GM18870 (cell line): Measurements from ENCODE around the gene C17orf50.

Source experiments
- ATAC-seq: cut with Tn5 transposase; IDR thresholded peaks from one replicate; pipeline ENCODE4 v1.9.1; 2021; ENCODE audit warnings: moderate library complexity; ENCODE audit not compliant: unreplicated experiment

The C17orf50 gene

DNA sequence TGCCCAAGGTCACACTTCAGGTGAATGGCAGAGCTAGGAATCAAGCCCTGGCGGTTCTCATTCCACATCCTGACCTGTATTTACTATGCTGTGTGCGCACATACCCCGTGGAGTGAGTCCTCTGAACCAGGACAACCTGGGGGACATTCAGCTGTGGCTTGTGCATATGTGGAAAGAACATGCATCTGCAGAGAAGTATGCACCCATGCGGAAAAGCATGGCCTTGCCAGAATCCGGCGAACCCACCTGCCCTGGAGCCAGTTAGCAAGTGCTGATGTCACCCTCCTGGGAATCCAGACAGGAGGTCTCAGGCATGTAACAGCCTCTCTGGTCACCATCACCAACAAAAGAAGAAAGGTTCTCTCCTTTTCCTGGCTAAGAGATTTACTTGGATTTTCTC, 27.3 kb upstream of the C17orf50 start:
- ATAC-seq, result no peak

DNA sequence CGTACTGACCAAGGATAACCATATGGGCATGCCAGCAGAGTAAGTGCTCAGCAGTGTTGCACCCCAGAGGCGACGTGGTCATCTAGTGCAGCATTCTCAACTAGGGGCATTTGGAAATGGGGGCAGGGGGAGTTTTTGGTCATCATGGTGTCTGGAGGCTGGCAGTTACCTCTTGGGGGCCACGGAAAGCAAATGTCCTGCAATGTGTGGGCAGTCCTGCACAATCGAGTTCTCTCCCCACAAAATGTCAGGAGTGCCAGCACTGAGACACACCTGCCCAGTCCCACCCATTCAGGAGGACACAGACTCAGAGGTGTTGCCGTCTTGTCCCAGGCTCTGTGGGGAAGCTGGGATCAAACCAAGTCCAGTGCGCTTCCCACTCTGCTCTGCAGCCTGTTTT, 26.3 kb upstream of the C17orf50 start:
- ATAC-seq, result no peak

DNA sequence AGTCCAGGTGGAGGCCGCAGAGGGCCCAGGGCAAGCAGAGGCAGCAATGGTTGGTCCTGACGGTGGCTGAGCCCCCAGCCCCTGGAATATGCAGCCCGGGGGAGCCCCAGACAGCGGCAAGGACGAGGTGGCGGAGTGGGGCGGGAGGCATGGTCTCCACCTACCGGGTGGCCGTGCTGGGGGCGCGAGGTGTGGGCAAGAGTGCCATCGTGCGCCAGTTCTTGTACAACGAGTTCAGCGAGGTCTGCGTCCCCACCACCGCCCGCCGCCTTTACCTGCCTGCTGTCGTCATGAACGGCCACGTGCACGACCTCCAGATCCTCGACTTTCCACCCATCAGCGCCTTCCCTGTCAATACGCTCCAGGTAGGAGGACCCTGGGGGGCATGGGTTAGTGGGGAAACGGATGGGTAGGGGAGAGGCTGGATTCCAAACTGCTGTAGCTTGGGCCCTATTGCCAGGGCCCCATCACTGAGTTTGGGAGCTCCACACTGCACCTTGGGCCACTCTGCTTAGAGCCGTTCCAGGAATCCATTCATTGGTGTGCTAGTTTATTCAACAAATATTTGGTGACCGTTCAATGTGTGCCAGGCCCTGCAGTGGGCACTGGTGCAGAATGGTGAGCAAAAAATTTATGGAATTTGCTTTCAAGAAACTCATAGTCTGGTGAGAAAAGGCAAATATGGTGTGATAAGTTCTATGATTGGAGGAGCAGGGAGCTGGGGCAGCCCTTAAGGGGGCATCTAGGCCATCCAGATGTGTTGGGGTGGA, 25.5 kb upstream of the C17orf50 start:
- ATAC-seq, result no peak

DNA sequence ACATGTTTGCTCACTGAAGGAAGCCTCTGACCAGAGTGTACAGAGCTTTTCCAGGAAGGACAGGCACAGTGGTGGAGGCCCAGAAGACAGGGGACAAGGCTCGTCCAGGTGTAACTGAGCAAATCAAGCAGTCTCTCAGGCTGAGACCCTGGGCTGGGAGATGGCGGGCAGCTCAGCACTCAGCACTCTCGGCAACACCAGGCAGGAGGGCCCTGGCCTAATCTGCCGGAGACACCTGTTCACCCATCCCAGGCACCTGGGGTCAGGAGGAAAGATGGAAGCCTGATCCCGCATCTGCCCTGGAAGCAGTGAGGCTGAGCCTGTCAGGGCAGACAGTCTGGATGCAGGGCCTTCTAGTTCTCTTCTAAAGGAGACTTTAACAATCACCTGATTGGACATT, 24.5 kb upstream of the C17orf50 start:
- no peak for ATAC-seq

DNA sequence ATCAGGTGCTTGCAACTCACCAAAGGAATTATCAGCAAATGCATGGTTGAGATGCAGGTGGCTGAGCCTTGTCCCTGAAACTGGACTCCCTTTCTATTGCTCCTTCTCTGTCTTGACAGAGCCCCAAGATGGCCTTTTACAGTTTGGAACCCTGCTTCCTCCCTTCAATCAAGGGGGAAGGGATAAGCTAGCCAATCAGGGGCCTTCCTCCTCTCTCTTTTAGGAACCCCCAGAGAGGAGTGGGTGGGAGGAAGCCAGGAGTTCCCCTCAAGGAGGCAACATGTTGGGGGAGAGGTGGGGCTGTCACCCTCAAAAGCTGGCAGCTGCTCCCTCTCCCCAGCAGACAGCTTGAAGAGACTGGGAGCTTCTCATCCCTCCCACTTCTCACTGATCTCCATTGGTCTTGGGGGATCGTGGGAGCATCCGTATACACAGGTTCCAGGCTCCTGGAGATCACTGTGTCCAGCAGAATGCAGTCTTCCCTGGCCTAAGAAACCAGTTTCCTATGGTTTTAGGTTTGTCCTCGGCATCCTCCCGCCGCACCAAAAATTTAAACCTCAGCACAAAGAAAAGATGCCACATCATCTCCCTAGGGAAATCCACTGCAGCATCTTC, 22.1 kb upstream of the C17orf50 start:
- no peak for ATAC-seq

DNA sequence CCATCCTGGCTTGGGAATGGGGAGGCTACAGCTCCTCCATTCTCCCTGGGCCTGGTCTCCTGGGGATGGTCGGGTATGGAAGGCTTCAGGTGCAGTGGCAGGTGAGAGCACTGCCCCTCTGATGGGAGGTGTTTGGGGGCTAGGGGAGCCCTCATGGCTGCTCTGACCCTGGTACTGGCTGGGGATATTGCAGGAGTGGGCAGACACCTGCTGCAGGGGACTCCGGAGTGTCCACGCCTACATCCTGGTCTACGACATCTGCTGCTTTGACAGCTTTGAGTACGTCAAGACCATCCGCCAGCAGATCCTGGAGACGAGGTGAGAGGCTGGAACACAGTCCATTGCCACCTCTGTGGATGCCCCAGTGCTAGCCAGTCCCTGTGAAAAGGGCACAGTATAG, 20.5 kb upstream of the C17orf50 start:
- ATAC-seq, result no peak

DNA sequence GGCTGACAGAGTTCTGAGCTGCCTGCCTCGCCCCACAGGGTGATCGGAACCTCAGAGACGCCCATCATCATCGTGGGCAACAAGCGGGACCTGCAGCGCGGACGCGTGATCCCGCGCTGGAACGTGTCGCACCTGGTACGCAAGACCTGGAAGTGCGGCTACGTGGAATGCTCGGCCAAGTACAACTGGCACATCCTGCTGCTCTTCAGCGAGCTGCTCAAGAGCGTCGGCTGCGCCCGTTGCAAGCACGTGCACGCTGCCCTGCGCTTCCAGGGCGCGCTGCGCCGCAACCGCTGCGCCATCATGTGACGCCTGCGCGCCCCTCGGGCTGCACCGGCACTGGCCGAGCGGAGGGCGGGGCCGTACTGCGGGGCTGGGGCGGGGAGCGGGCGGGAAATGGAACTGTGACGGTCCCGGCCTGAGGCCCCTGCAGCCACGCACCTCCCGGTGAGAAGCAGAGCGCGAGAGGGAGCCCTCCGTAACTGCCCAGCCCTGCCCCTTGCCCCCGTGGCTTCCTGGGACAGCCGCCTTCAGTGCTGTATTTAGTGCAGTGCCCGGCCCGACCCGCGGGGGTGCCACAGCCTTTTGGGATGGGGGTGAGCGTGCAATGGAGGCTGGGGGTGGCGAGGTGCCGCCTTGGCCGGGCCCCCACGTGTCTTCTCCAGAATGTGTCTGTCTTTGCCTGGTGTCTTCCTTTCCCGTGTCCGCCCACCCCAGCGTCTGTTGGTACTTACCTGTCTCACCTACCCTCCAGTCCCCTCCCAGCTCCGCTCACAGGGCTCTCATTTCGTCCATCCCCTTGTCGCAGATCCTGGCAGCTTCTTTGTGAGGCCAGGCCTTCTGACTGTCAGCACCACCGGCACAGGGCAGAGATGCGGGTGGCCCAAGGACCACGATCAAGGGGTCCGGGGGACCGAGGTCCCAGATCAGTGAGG, 19.4 kb upstream of the C17orf50 start:
- no peak for ATAC-seq

DNA sequence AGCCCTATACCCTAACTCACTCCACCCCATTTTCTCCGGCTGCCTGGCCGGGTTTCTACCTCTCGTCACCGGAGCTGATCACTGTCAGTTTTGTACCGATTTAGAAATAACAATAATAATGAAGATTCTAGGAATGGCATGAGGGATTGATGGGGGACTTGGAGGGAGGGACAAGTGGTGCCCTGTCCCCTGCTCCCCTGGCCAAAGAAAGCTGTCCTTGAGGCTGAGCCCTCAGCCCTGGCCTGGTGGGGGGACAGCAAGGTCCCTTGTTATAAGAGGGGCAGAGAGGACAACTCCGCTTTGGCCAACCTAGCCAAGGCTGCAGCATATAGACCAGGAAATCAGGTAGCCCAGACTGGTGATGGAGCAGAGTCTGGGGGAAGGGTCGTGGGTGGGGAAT, 18.2 kb upstream of the C17orf50 start:
- ATAC-seq, result no peak

DNA sequence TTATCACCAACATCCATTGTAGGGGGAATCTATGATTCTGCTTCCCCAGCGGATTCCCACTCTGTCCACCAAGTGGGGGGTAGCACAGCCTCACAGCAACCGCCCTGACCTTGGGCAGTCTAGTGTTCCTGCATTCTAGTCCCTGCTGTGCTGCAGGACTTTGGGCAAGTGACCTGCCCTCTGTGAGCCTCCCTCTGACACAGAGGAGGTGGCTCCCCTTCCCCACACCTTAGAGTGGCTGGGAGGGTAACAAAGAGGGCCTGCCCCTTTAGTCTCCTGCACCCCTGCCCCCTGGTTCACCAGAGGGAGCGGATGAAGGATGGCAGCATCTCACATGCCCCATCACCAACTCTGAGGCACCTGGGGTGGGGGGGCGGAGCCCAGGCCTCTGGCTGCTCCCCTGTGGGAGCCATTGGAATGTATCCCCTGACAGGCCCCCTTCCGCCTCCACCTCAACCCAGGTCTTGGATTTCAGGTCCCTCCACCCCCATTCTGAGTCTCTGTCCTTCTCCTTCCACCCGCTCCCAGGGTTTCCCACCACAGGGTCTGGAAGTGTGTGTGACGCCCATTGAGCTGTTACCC, 17.7 kb upstream of the C17orf50 start:
- ATAC-seq, result no peak

DNA sequence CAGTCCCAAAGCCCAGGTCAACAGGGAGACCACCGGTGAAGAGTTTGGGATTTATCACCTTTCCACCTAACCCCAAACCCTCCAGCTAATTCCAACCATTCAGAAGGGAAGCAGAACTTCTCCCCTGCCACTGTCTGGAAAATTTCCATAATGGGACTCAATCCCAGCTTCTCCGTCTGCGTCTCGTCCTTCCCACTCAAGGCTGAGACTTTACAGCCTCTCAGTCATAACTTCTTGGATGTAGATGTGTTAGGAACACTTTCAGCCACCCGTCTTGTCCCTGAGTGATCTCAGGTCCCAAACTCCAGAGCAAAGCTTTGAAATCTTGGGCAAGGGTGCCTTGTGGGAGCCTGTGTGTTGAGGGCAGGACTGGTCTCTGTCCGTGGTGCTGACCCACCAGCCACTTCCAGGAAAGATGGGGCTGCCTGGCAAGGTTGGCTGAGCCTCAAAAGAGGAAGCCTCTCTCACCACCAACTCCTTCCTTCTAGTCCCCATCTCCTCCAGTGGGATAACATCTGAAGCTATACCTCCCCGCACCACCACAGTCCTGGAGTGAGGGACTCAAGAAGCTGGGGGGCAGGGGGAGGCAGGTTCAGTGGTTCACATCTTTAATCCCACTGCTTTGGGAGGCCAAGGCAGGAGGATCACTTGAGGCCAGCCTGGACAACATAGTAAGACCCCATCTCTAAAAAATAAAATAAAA, 16.9 kb upstream of the C17orf50 start:
- no peak for ATAC-seq

DNA sequence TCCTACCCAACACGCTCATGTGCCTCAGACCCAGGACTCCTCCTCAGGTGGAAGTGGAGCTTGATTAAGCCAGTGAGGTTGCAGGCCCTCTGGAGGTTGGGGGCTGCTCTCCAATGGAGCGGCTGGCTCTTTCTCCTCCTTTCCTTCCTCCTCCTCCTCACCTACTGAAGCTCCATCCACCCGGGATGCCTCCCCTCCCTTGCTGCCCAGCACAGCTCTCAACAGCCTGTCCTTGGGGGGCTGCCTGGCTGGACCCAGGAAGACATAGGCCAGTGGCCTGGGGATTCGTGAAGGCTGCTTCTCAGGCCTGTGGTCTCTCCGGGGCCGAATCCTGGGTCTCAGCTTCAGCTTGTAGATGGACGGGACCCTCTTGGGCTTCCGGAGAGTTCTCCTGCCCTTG, 15.9 kb upstream of the C17orf50 start:
- ATAC-seq, result no peak

DNA sequence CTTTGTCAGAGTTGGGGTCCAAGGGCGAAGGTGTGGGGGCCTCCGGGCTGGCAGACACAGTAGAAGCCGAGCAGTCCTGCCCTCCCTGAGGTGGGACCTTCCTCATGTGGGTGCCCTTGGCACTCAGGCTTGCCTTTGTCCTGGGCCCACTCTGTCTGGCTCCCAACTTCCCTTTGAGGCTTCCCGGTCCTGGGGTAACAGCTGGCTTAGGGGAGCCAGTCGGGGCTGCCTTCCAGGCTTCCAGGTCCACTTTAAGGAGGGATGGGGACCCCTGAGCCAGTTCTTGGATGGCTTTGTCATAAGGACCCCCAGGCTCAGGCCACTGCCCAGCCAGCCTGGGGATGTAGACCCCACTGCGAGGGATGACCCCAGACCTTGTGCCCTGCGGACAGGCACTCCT, 15.4 kb upstream of the C17orf50 start:
- no peak for ATAC-seq

DNA sequence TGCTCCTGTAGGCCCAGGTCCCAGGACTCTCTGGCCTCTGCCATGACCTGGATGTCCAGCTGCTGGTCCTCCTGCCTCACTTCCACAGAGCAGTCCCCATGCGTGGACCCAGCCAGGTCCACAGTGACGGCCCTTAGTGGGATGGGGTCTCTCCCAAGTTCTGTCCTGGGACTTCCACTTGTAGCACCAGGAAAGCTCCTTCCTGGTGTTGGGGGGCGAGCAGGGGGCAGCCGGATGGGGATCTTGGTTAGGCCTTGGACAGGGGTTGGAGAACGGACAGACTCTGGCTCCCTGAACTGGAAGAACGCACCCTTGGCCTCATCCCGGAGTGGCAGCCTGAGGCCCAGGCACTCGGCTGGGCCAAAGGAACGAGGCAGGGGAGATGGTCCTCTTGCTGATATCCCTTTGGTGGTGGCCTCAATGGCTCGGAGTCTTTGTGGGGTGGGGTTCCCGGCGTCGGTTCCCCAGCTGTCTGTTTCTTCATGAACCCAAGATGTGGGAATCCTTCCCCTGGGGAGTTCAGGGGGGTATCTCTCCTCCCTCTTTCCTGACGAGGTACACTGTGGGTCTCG, 14.9 kb upstream of the C17orf50 start:
- ATAC-seq, result no peak

DNA sequence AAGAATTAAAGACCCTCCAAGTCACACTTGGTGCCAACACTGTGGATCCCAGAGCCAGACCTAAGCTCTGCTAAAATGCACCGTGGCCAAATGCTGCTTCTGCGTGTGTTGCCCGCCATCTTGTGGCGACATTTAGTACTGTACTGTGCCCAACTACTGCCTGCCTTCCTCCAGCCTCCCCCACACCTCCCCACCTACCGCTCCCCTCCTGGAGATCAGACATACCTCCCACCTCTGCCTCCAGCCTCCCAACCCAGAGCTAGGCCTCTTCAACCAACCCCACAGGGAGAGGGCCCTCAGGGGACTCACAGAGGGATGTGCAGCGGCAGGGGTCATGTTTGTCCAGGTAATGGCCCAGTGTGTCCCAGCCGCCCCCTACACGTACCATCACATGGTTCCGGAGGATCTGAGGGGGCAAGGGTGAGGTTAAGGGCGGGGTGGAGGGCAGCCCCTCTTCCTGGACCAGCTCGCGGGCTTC, 13.1 kb upstream of the C17orf50 start:
- no peak for ATAC-seq

DNA sequence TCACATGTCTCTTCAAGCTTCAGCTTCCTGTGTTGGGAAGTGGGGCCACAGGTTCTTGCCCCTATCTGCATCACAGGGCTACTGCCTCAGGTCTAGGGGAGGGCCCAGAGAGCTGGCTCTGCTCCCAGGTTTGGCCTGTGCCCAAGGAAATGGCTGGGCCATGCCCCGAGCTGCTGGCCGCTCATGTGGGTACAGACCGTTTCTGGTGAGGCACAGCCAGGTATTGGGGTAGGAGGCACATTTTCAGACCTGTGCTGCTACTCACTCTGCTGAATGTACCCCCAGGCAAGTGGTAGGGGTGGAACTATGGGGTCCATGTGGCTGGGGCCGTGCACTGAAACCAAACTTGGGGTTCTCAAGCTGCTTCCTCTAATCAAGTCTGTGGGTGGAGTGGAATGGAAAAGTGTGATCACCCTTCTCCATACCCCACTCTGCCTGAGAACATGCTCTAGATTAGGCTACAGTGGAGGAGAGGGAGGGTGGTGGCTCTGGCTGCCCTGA, 12.3 kb upstream of the C17orf50 start:
- no peak for ATAC-seq

DNA sequence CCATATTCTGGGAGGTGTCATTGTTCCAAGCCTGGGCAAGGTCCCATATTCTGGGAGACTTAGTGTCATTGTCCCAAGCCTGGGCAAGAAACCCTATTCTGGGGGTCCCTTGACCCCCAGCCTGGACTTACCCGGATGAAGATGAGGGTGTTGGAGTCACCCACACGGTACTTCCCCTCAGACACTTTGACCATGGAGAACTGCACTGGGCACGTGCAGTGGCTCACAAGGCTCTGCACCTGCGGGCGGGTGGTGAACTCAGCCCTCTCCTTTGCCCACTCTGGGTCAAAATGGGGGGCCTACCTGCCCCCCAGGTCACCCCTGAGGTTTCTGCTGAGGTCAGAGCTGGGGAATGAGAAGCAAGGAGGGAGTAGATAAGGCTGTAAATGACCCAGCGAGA, 11.7 kb upstream of the C17orf50 start:
- ATAC-seq, result no peak

DNA sequence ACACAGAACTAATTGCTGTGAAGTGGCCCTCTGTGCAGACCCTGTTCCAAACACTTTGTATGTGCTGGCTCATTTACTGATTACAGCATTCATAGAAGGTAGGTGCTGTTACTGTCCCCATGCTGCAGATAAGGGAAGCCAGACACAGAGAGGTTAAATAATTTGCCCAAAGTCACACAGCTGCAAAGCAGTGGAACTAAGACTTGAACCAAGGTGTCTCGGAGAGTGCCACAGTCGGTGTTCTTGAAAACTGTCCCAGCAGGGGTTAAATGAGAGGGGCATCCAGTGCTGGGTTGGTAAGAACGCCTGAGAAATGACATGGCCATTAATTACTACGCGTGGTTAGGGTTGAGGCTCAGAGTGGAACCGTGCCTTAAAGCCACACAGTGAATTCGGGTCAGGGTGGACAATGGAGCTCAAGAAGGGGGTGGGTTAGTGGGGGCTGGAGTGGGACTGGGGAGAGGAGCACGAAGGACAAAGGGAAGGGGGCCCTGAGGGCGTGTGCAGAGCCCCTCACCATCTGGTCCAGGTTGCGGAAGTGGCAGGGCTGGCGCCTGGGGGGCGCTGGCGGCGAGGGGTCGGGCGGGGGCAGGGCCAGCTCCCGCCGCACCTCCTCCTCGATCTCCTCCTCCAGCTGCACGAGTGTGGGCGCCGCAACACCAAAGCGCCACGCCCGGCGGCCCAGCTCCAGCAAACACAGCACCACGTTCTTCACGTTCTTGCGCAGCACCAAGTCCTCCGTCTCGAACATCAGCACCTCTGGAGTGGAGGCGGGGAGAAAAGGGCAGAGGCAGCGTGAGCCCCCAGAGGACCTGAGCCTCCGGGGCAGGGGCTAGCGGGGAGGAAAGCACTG, 10.9 kb upstream of the C17orf50 start:
- no peak for ATAC-seq

DNA sequence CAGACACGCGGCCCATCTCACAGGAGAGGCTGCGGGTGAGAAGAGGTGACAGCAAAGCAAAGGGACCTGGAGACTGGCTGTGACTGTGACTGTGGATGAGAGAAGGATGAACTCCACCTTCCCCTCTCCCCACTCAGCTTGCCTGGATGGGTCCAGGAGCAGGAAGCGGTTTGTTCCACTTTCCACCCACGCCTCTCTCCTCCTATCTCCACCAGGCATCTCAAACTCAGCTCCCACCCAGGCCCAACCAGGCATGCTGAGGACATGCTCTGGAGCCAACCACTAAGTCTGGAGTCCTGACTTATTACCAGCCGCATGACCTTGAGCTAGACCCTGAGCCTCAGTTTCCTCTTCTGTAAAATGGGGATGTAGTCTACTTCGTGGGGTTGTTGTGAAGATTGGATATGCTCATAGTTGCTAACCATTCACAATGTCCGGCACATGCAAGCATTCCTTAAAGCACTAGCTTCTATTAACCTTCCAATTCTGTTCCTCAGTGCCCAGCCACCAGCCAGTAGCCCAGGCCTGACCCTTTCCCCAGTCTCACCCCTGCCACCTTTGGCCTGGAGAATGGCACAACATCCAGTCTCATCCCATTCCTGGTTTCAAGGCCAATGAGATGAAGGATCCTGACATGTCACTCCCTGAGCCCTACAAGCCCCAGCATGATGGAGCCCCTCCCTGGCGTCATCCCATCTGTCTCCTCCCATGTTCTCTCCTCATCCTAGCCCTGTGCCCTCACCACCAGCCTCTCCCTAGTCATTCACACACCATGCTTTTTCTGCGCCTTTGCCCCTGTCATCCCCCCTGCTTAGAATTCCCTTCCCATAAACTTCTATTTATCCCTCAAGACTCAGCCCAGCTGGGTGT, 9.9 kb upstream of the C17orf50 start:
- ATAC-seq, result no peak
